ENCODE measurements around the gene C16orf54.
"Not testable (repeated sequence)": the region's sequence is repeated elsewhere in the genome, so short reads cannot be mapped to it uniquely, and the experiment has no call there.

The C16orf54 gene

DNA sequence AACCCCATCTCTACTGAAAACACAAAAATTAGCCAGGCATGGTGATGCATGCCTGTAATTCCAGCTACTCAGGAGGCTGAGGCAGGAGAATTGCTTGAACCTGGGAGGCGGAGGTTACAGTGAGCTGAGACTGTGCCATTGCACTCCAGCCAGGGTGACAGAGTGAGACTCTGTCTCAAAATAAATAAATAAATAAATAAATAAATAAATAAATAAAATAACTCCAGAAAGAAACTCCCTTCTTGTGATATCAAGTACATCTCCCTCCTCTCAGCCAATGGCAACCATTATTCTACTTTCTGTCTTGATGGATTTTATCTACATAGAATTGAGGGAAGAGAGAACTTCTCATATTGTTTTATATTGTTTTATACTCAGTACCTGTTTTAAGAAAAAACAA lies 38.6 kb downstream of the C16orf54 start:
- DNase-seq (ENCODE audit: low read depth), result not testable (repeated sequence)

DNA sequence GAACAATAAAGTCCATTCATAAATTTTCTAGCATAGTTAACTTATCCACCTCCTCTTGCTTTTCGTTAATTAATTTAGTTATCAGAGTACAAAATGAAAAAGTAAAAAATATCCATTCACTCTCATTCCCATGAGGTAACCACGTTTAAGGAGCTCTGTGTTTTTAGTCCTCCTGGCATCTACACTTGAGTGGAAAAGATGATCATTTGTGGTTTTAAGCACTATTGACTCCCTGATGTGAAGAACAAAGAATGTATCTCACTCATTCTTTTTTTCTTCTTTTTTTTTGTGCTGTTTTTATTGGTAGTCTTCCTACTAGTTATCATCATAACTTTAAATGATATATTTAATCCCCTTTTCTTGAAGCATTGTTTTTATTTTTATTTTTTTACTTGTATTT lies 40.8 kb downstream of the C16orf54 start:
- DNase-seq (ENCODE audit: low read depth), result no peak

GRCh38 chr16:29702269-29702668 lies 43.5 kb downstream of the C16orf54 start:
- DNase-seq (ENCODE audit: low read depth), result peak; percentile 45

DNA sequence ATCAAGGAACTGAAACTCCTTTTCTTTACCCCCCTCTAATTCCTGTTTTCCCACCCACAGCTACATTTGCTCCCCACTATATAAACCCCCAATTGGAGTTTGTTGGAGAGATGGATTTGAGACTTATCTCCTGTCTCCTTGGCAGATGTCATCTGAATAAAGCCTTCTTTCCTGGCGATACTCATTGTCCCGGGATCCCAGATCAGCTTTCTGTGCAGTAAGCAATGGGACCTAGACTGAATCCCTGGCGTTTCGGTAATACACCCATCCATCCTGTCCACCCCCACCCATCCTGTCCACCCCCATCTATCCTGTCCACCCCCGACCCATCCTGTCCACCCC lies 44.6 kb downstream of the C16orf54 start:
- DNase-seq (ENCODE audit: low read depth), result no peak

GRCh38 chr16:29700253-29700987 lies 45.4 kb downstream of the C16orf54 start:
- peak; percentile 73 for DNase-seq (ENCODE audit: low read depth)

- DNase-seq (ENCODE audit: low read depth), result no peak
Measured at GRCh38 chr16:29699324-29700219, 46.2 kb downstream of the C16orf54 start.

- no peak for DNase-seq (ENCODE audit: low read depth)
Measured at GRCh38 chr16:29698484-29699323, 47.1 kb downstream of the C16orf54 start.

- DNase-seq (ENCODE audit: low read depth), result no peak
Measured at GRCh38 chr16:29698042-29698441, 47.7 kb downstream of the C16orf54 start.

- no peak for DNase-seq (ENCODE audit: low read depth)
Measured at GRCh38 chr16:29697391-29697790, 48.4 kb downstream of the C16orf54 start.

DNA sequence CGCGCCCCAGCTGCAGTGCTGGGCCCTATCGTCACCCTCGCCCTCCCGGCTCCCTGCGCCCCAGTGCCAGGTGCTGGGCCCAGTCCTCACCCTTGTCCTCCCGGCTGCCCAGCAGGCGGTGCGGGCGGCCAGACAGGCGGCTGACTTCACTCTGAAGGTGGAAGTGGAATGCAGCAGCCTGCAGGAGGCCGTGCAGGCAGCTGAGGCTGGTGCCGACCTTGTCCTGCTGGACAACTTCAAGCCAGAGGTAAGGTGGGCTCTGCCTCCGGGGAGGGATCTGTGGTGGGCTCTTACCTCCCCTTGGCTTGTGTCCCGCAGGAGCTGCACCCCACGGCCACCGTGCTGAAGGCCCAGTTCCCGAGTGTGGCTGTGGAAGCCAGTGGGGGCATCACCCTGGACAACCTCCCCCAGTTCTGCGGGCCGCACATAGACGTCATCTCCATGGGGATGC lies 48.9 kb downstream of the C16orf54 start:
- DNase-seq (ENCODE audit: low read depth), result no peak

GRCh38 chr16:29695675-29696074 lies 50.1 kb downstream of the C16orf54 start:
- not testable (repeated sequence) for DNase-seq (ENCODE audit: low read depth)

GRCh38 chr16:29694384-29695195 lies 51.2 kb downstream of the C16orf54 start:
- DNase-seq (ENCODE audit: low read depth), result no peak

- not testable (repeated sequence) for DNase-seq (ENCODE audit: low read depth)
Measured at GRCh38 chr16:29692606-29693005, 53.2 kb downstream of the C16orf54 start.
